Fibroblast of skin of scalp (primary cell): ENCODE measurements around the gene PROX2.

Experiments
- DNase-seq: peaks from one replicate; pipeline ENCODE4 v3.0.0-alpha.2; 2013

PROX2 gene

GRCh38 chr14:74879427-74880182 lies 3.7 kb upstream of the PROX2 start:
- no peak for DNase-seq

DNA sequence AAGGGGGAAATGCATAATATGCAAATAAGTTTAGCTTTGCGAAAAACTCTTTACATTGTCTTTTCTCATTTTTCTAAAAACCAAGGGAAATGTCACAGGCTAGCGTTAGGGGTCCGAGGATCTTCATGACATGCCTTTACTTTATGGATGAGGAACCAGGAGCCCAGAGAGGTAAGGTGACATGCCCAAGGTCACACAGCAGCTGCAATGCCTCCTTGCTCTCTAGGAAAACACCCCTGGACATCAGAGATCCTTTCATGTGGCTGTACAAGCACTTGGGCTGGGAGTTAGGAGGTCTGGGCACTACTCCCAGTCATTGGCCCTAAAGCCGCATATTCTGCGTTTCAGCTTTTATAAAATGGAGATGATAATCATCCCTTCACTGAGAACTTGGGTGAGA lies 741 bp downstream of the PROX2 start:
- DNase-seq: no peak

GRCh38 chr14:74871819-74872218 lies 4.1 kb downstream of the PROX2 start:
- no peak for DNase-seq

GRCh38 chr14:74868739-74869138 lies 7.2 kb downstream of the PROX2 start:
- DNase-seq: no peak

DNA sequence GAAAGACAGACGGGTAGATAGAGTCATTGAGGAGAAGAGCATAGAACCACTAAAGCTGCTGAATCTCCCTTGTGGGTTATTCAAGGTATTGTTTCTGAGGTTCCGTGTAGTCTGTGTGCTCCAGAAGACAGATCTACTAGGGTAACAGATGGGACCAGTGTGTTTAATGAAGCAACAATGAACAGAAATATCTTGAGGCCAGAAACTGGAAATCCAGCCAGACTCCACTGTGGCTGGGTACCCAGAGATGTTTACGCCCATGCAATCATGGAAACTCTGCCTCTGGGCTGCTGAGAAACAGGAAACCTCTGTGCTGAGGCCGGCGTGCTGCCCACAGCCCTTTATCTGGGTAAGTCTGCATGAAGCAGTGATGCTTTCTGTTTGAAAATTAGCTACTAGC lies 8.3 kb downstream of the PROX2 start:
- DNase-seq: no peak

GRCh38 chr14:74866708-74867389 lies 9.1 kb downstream of the PROX2 start:
- DNase-seq: no peak

DNA sequence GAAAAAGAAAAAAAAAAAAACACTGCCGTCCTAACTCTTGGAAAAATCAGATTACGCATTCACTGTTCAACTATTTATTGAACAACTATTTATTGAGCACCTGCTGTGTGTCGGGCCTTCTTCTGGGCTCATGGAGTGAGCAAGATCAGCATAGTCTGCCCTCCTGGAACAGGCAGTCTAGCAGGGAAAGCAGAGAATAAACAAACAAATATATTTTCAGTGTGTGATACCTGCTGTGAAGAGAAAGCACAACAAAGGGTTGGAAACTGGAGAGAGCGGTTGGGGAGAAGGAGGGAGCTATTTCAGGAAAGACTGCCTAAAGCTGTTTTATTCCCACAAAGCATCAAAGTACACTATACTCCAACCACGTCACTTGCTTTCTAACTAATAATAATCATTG lies 10.8 kb downstream of the PROX2 start:
- no peak for DNase-seq

- no peak for DNase-seq
Measured at GRCh38 chr14:74864198-74864597, 11.7 kb downstream of the PROX2 start.

- no peak for DNase-seq
Measured at GRCh38 chr14:74863274-74863673, 12.7 kb downstream of the PROX2 start.

DNA sequence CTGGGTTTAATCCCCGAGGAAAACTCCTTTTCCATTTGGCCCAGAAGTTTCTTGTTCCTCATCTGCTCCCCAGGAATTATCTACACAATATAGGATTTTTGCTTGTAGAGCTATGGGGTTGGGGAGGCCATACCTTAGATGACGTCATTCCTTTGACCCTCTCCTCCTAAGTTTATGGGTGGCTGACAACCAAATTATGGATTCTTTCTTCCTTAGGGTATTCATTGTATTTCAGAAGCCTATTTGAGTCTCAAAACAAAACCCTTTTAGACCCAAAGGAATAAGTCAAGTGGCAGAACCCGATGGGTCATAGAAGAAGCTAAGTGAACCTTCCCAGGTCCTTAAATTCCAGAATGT lies 14.2 kb downstream of the PROX2 start:
- DNase-seq: no peak

- DNase-seq: peak; percentile 87
Measured at GRCh38 chr14:74860899-74861733, 14.8 kb downstream of the PROX2 start.

GRCh38 chr14:74859757-74860552 lies 16.0 kb downstream of the PROX2 start:
- peak; percentile 59 for DNase-seq

GRCh38 chr14:74858022-74858421 lies 17.9 kb downstream of the PROX2 start:
- peak; percentile 42 for DNase-seq

- no peak for DNase-seq
Measured at GRCh38 chr14:74856366-74856765, 19.6 kb downstream of the PROX2 start.

DNA sequence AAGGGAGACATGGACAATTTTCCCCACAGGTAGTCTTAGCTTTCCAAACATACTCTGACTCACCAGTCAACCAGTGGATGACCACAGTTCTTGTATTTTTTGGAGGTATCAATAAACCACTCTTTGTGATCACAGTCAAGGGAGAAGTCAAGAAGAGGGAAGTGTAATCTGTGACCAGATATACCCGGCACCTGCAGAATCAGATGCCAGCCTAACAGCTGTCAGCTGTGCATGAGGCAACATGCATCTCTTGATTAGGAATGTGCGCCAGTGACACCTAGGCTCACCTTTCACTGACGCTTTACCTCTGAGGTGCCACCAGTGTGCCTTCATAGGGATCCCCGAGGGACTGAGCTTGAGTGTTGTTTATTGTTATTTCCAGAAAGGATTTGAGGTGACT lies 20.0 kb downstream of the PROX2 start:
- DNase-seq: no peak

DNA sequence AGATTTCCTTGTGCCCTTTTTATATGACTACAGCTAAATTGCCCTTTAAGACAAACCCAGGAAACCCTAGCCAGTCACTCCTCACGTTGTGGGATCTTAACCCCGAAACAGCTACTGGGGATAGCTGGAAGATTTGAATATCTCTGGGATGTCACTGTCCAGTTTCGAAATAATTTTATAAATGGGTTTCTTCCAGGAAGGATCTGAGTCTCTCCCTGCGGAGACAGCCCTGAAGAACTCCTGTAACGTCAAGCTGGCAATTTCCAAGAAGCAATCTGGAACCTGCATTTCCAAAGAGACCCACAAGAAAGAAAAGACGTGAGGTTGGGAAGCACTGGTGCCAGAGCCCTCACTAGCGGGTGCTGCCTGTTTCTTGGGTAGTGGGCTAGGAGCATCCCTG lies 20.9 kb downstream of the PROX2 start:
- no peak for DNase-seq

GRCh38 chr14:74853581-74853980 lies 22.4 kb downstream of the PROX2 start:
- DNase-seq: no peak

GRCh38 chr14:74852922-74853530 lies 22.9 kb downstream of the PROX2 start:
- DNase-seq: peak; percentile 85

GRCh38 chr14:74848768-74849167 lies 27.2 kb downstream of the PROX2 start:
- DNase-seq: no peak

- DNase-seq: peak; percentile 76
Measured at GRCh38 chr14:74846968-74847665, 28.8 kb downstream of the PROX2 start.

- DNase-seq: peak; percentile 86
Measured at GRCh38 chr14:74846168-74846567, 29.8 kb downstream of the PROX2 start.

- DNase-seq: peak; percentile 91
Measured at GRCh38 chr14:74843653-74844052, 32.3 kb downstream of the PROX2 start.
